Stimulated activated CD4-positive, alpha-beta T cell treated with anti-CD3 and anti-CD28 coated beads, Interleukin-4, amount 100 ng/mL, for 1 hour (primary cell): ENCODE results near the gene LTB4R2.
"Not testable (repeated sequence)": the region's sequence is repeated elsewhere in the genome, so short reads cannot be mapped to it uniquely, and the experiment has no call there.

Experiments
- DNase-seq: peaks from one replicate; pipeline ENCODE4 v3.0.0-alpha.2; 2020

Gene LTB4R2

DNA sequence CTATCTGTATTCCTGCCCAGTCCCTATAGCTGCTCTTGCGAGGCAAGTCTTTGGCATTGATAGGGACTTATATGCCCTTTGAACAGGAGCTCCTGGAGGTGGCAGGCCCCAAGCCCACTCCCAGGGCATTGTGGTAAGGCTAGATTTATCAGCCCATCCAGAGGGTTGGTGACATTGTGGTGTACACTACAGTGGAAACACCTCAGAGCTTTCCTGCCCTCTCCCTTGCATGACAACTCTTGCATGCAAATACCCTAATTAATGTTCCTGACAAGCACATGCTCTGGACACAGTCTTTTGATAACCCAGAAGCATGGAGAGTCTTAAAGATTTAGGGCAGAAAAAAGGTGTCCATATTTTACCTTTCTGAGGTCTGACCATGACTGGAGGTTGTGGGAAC, 30.7 kb downstream of the LTB4R2 start:
- no peak for DNase-seq

DNA sequence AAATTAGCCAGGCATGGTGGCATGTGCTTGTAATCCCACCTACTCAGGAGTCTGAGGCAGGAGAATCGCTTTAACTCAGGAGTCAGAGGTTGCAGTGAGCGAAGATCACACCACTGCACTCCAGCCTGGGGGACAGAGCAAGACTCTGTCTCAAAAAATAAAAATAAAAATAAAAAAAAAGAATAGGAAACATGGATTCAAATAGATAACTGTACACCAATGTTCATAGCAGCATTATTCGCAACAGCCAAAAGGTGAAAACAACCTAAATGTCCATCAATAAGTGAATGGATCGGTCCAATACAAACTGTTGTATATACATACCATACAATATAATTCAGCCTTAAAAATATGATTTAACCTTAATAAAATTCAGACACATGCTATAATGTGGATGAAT, 32.9 kb downstream of the LTB4R2 start:
- no peak for DNase-seq

- no peak for DNase-seq
Measured at GRCh38 chr14:24343795-24344660, 34.1 kb downstream of the LTB4R2 start.

DNA sequence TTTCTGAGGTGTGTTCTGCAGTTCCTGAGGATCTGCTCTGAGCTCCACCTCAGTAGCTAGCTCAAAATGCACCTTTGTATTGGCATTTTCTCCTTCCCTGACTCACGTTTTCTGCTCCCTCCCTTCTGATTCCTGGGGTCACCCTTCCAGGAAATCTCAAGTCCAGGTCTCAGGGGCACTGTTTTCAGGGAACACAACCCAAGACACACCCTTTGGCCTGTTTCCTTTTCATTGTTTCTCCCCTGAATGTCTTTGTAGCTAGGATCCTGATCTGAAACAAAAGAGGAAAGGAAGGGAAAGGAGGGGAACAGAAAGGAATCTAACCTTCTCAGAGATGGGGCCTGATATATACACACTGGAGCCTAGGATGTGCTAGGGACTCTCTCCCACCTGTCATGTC, 37.2 kb downstream of the LTB4R2 start:
- no peak for DNase-seq

DNA sequence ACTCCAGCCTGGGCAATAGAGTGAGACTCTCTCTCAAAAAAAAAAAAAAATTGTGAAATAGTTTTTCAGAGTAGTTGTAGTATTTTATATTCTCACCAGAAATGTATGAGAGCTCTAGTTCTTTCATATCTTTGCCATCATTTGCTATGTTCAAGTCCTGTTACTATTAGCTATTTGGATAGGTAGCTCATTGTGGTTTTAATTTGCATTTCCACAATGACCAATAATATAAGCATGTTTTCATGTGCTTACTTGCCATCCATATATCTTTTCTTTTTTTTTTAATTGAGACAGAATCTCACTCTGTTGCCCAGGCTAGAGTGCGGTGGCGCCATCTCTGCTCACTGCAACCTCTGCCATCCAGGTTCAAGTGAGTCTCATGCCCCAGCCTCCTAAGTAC, 38.2 kb downstream of the LTB4R2 start:
- DNase-seq: no peak

DNA sequence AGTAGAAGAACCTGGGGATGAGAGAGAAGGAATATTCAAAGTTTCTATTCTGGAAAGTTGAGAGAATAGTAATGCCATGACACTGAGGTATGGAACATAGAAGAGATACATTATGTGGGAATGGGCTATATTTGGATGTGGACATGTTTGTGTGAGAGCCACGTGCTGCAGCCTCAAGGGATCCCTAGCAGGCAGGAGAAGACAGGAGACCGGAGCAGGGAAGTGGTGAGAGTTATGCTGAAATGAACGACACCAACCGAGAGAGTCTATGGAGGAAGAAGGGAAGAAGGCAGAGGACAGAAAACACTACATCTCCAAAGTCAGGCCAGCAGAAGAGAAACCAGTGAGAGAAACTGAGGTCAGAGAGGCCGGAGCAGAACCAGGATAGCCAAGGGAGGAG, 39.8 kb downstream of the LTB4R2 start:
- no peak for DNase-seq

GRCh38 chr14:24351517-24351916, 41.6 kb downstream of the LTB4R2 start:
- DNase-seq: no peak

GRCh38 chr14:24353559-24354481, 43.9 kb downstream of the LTB4R2 start:
- no peak for DNase-seq

DNA sequence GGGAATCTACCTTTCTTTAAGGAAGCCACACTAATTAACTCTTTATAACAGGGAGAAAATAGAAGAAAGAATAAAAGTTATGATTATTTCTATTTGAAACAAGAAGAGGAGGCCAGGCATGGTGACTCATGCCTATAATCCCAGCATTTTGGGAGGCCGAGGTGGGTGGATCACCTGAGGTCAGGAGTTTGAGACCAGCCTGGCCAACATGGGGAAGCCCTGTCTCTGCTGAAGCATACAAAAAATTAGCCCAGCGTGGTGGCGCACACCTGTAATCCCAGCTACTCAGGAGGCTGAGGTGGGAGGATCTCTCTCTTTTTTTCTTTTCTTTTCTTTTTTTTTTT, 44.5 kb downstream of the LTB4R2 start:
- not testable (repeated sequence) for DNase-seq

GRCh38 chr14:24355009-24355408, 45.1 kb downstream of the LTB4R2 start:
- no peak for DNase-seq

DNA sequence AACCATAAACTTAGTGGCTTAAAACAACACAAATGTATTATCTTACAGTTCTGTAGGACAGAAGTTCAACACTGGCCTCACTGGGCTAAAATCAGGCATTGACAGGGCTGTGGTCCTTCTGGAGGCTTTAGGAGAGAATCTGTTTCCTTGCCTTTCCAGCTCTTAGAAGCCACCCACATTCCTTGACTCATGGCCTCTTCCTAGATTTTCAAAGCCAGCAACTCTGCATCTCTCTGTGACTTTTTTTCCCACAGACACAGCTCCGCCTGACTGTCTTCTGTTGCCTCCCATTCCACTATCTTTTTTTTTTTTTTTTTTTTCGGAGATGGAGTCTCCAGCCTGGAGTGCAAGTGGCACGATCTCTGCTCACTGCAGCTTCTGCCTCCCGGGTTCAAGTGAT, 46.3 kb downstream of the LTB4R2 start:
- DNase-seq: no peak

DNA sequence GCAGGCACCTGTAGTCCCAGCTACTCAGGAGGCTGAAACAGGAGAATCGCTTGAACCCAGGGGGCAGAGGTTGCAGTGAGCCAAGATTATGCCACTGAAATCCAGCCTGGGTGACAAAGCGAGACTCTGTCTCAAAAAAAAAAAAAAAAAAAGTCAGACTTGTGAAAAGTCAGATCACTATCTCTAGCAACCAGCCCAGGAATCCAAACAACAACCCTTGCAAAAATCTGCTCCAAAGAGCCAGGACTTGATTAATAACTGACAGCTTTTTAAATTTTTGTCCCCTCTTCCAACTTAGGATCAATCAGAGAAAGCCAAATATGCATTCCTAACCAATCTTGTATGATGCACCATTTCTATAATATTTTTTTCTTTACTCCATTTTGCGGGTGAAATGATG, 50.3 kb downstream of the LTB4R2 start:
- no peak for DNase-seq

GRCh38 chr14:24361326-24361725, 51.4 kb downstream of the LTB4R2 start:
- no peak for DNase-seq
